HCT116 (cell line): Measurements from ENCODE around the gene TMTC1. TPM values are rescaled to one million over a fixed set of nuclear protein-coding genes. Genes with fewer than 3 reads are reported as not detected.
A peak's percentile ranks its signal among the peaks of the same experiment; 100 is the strongest.

ENCODE experiments used
- ATAC-seq: fragments of 200-7000 bp; cut with Tn5 transposase; 2 replicates; pipeline ENCODE4 v1.9.1; 2020; ENCODE audit warnings: mild to moderate bottlenecking, moderate library complexity
- BruUV-seq: library from RNA; stranded (reverse); fragments of 400-500 nt; replicated peaks from 2 replicates; lab custom pipeline; 2021; lab: Mats Ljungman, UMichigan
- CTCF ChIA-PET: fragments of 300-600 bp; sonication (Branson Sonifier 250); formaldehyde crosslinking; loops from one replicate; lab custom pipeline; 2021; ENCODE audit warnings: antibody characterized with exemption; lab: Charles Lee
- POLR2A ChIA-PET: fragments of 300-600, 350-600 bp; sonication (Branson Sonifier 250); formaldehyde crosslinking; loops from one replicate; lab custom pipeline; 2021; ENCODE audit warnings: antibody characterized with exemption; lab: Charles Lee
- RAD21 ChIA-PET, 2 experiments: fragments of 300-600 bp; sonication (Branson Sonifier 250); formaldehyde crosslinking; loops; one replicate each; lab custom pipeline; 2023; ENCODE audit warnings: low total read pairs in 2 of 2; ENCODE audit not compliant: uncharacterized antibody in 2 of 2, unreplicated experiment in 2 of 2, low non-redundant PET in 1 of 2; lab: Charles Lee
- DNase-seq: peaks from one replicate; pipeline ENCODE4 v3.0.0-alpha.2; 2010; ENCODE audit warnings: low read depth, low spot score
- H2AFZ ChIP-seq: fragments of 200-600 bp; shearing (Covaris generic), sonication (generic); 2 replicates; pipeline ENCODE4 v1.6.1; 2017; ENCODE audit warnings: low read depth, mixed run types, mixed read lengths, antibody characterized with exemption, low read length; ENCODE audit not compliant: poor library complexity, severe bottlenecking
- H3K27ac ChIP-seq: 2 replicates; pipeline ENCODE4 v1.5.1; 2012; ENCODE audit warnings: low read depth, low read length
- H3K27me3 ChIP-seq: fragments of 200-600 bp; sonication (generic); 2 replicates; pipeline ENCODE4 v1.6.1; 2016; ENCODE audit warnings: mixed run types, low read length, mixed read lengths; ENCODE audit not compliant: insufficient read depth
- H3K36me3 ChIP-seq, 2 experiments: fragments of 200-500 bp in 1 of 2; fragments of 200-600 bp in 1 of 2; sonication (Bioruptor generic) in 1 of 2; sonication (generic) in 1 of 2; 2 replicates each; pipeline versions ENCODE4 v1.5.1 to v1.6.1; 2014 to 2016; ENCODE audit warnings: low read length in 2 of 2, inconsistent platforms in 1 of 2, mixed read lengths in 1 of 2, mixed run types in 1 of 2; ENCODE audit not compliant: insufficient read depth in 2 of 2, control insufficient read depth in 1 of 2
- H3K4me1 ChIP-seq, 2 experiments: fragments of 200-600 bp in 1 of 2; sonication (generic) in 1 of 2; 2 replicates each; pipeline versions ENCODE4 v1.5.1 to v1.6.1; 2012 to 2017; ENCODE audit warnings: low read length in 2 of 2, inconsistent platforms in 1 of 2, mild to moderate bottlenecking in 1 of 2, mixed read lengths in 1 of 2, mixed run types in 1 of 2, moderate library complexity in 1 of 2; ENCODE audit not compliant: insufficient read depth in 2 of 2, control insufficient read depth in 1 of 2
- H3K4me2 ChIP-seq: fragments of 200-600 bp; sonication (generic); 2 replicates; pipeline ENCODE4 v1.6.1; 2017; ENCODE audit warnings: mixed run types, low read length, mixed read lengths
- H3K4me3 ChIP-seq, 2 experiments: fragments of 200-600 bp in 1 of 2; sonication (generic) in 1 of 2; replicated peaks in 1 of 2; 2 replicates each; pipeline ENCODE4 v1.5.1; 2011 to 2016; ENCODE audit warnings: low read length in 2 of 2, control low read depth in 1 of 2, low read depth in 1 of 2, mild to moderate bottlenecking in 1 of 2, mixed read lengths in 1 of 2, mixed run types in 1 of 2
- H3K79me2 ChIP-seq: fragments of 200-600 bp; sonication (generic); 2 replicates; pipeline ENCODE4 v1.6.1; 2017; ENCODE audit warnings: mild to moderate bottlenecking, mixed run types, low read length, moderate library complexity, mixed read lengths; ENCODE audit not compliant: insufficient read depth
- H3K9ac ChIP-seq: fragments of 200-600 bp; sonication (generic); 2 replicates; pipeline ENCODE4 v1.6.1; 2016; ENCODE audit warnings: low read length, mixed read lengths
- H3K9me2 ChIP-seq: fragments of 200-600 bp; sonication (generic), shearing (Covaris generic); 2 replicates; pipeline ENCODE4 v1.6.1; 2017; ENCODE audit warnings: mixed run types, mild to moderate bottlenecking, moderate library complexity; ENCODE audit not compliant: insufficient read depth
- H3K9me3 ChIP-seq, 2 experiments: fragments of 200-500 bp in 1 of 2; fragments of 200-600 bp in 1 of 2; sonication (Bioruptor generic) in 1 of 2; sonication (generic) in 1 of 2; 2 replicates each; pipeline ENCODE4 v1.6.1; 2014 to 2017; ENCODE audit warnings: low read length in 2 of 2, mixed read lengths in 2 of 2, inconsistent platforms in 1 of 2, low read depth in 1 of 2, mild to moderate bottlenecking in 1 of 2, mixed run types in 1 of 2, moderate library complexity in 1 of 2; ENCODE audit not compliant: control insufficient read depth in 1 of 2, insufficient read depth in 1 of 2
- H4K20me1 ChIP-seq: fragments of 200-600 bp; sonication (generic), shearing (Covaris generic); 2 replicates; pipeline ENCODE4 v1.6.1; 2017; ENCODE audit warnings: mixed run types, mild to moderate bottlenecking, moderate library complexity; ENCODE audit not compliant: insufficient read depth
- ATF3 ChIP-seq: IDR thresholded peaks from 2 replicates; pipeline ENCODE4 v1.6.1; 2012
- CEBPB ChIP-seq: IDR thresholded peaks from 2 replicates; pipeline ENCODE4 v1.6.1; 2012; ENCODE audit warnings: low read depth
- CTCF ChIP-seq, 3 experiments: fragments of 200-600 bp in 1 of 3; sonication (generic) in 1 of 3; IDR thresholded peaks in 2 of 3; conservative IDR thresholded peaks in 1 of 3; 2 replicates each; pipeline ENCODE4 v1.5.1; 2012 to 2017; ENCODE audit warnings: low read depth in 2 of 3, low read length in 2 of 3, antibody characterized with exemption in 1 of 3, borderline replicate concordance in 1 of 3, control low read depth in 1 of 3, mild to moderate bottlenecking in 1 of 3, mixed read lengths in 1 of 3, mixed run types in 1 of 3, moderate library complexity in 1 of 3; ENCODE audit not compliant: insufficient read depth in 1 of 3
- EGR1 ChIP-seq: IDR thresholded peaks from 2 replicates; pipeline ENCODE4 v1.6.1; 2012; ENCODE audit warnings: low read depth
- EZH2 ChIP-seq: fragments of 200-600 bp; sonication (generic); IDR thresholded peaks from 2 replicates; pipeline ENCODE4 v1.6.1; 2017; ENCODE audit warnings: antibody characterized with exemption, mixed run types
- EZH2phosphoT487 ChIP-seq: fragments of 200-600 bp; IDR thresholded peaks from 2 replicates; pipeline ENCODE4 v1.6.1; 2018; ENCODE audit warnings: antibody characterized with exemption, borderline replicate concordance
- FOSL1 ChIP-seq: IDR thresholded peaks from 2 replicates; pipeline ENCODE4 v1.6.1; 2012; ENCODE audit warnings: low read depth
- POLR2AphosphoS5 ChIP-seq: IDR thresholded peaks from 2 replicates; pipeline ENCODE4 v1.6.1; 2011; ENCODE audit warnings: mild to moderate bottlenecking, low read depth, low read length, moderate library complexity
- RAD21 ChIP-seq: IDR thresholded peaks from 2 replicates; pipeline ENCODE4 v1.6.1; 2012; ENCODE audit warnings: low read depth, mild to moderate bottlenecking
- SIN3A ChIP-seq: IDR thresholded peaks from 2 replicates; pipeline ENCODE4 v1.6.1; 2012; ENCODE audit warnings: low read depth
- SP1 ChIP-seq: IDR thresholded peaks from 2 replicates; pipeline ENCODE4 v1.6.1; 2012; ENCODE audit warnings: low read depth
- SRF ChIP-seq: IDR thresholded peaks from 2 replicates; pipeline ENCODE4 v1.6.1; 2012; ENCODE audit warnings: low read depth
- TCF7L2 ChIP-seq: IDR thresholded peaks from 2 replicates; pipeline ENCODE4 v1.7.0; 2011; ENCODE audit warnings: borderline replicate concordance, inconsistent platforms; ENCODE audit not compliant: insufficient read depth, insufficient read length; ENCODE audit errors: extremely low read depth
- YY1 ChIP-seq: IDR thresholded peaks from 2 replicates; pipeline ENCODE4 v1.6.1; 2011; ENCODE audit warnings: low read length, low read depth, moderate library complexity, mild to moderate bottlenecking; ENCODE audit not compliant: insufficient replicate concordance; ENCODE audit errors: extremely low read depth
- ZBTB33 ChIP-seq: IDR thresholded peaks from 2 replicates; pipeline ENCODE4 v1.6.1; 2011; ENCODE audit warnings: mild to moderate bottlenecking, low read length, moderate library complexity; ENCODE audit not compliant: insufficient replicate concordance; ENCODE audit errors: extremely low read depth
- ZFX ChIP-seq: fragments of 450-650 bp; IDR thresholded peaks from 2 replicates; pipeline ENCODE4 v1.6.1; 2017
- intact Hi-C: fragments of 100-400 bp; cut with micrococcal nuclease; formaldehyde crosslinking; loops from 2 replicates; pipeline ENCODE4 v1.10.0; 2022
- total RNA-seq: library from RNA; stranded (reverse); gene quantifications from one replicate; pipeline ENCODE4 v1.2.1, GENCODE V29; 2021; ENCODE audit not compliant: unreplicated experiment

Gene TMTC1
- total RNA-seq, 1 experiment from 2014 or later: 2.0 TPM

DNA sequence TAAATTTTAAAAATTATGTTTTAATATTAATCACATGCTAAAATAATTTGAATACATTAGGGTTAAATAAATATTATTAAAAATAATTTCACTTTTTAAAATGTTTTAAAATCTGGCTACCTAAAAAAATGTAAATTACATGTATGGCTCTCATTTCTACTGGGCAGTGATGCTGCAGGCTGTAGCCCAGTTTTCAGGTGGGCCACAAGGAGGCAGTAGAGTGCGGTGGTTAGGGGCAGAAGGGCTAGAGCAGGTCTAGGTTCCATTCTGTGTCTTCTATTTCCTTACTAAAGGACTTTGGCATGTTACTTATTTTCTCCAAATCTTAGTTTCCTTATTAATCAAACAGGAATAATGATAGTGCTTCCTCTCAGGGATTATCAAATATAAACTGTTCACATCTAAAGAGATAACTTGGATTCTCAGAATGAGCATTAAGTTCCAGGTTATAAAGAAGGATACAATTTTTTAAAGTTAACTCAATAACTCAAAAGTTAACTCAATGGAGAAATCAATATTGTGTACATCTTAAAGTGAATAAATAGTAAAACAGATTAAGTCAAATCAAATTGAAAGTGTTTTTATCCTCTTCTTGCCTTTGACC is 231.3 kb downstream of the TMTC1 start:
- ChIA-PET RAD21 (no interaction called here), POLR2A (no interaction called here), CTCF (interaction anchor here (0.7 to 1.2 kb wide), 5 partner anchors 9 to 888 kb away, joined by 3 to 5 read pairs (median 4); no protein-coding TSS in a partner anchor)
- no peaks in the 10 kb centered on the region for H3K36me3 ChIP-seq
- H2AFZ ChIP-seq: no peak overlapping the region
- ATAC-seq (peak; percentile 93), DNase-seq (peak; percentile 22)
- no peaks in the 10 kb centered on the region for H4K20me1 ChIP-seq
- no TSS peak for BruUV-seq
- intact Hi-C loops: loop anchor here (1.0 to 2.0 kb wide), 3 partner anchors 337 to 734 kb away; no protein-coding TSS in a partner anchor
- no peaks in the 10 kb centered on the region for H3K9me3 ChIP-seq
- no peaks in the 10 kb centered on the region for H3K27me3 ChIP-seq
- no peaks in the 10 kb centered on the region for H3K4me1 ChIP-seq
- H3K4me3 ChIP-seq: no peak overlapping the region
- H3K9me2 ChIP-seq: no peaks in the 10 kb centered on the region
- no peaks in the 10 kb centered on the region for H3K79me2 ChIP-seq
- no peak overlapping the region for H3K4me2 ChIP-seq
- H3K27ac ChIP-seq: no peak overlapping the region
- peak; percentile 79 for TF ChIP-seq RAD21
- TF ChIP-seq SP1: no peak
- peak; percentile 47 to 92 (median 81); a peak in 5 of 6 replicates for TF ChIP-seq CTCF (IDR thresholded peaks at IDR 0.05 in 2 of 3, conservative IDR thresholded peaks at IDR 0.05 in 1 of 3; ENCODE audit: borderline replicate concordance in 1 of 3, insufficient read depth in 1 of 3, low read depth in 2 of 3, low read length in 2 of 3)
- H3K9ac ChIP-seq: no peak overlapping the region

GRCh38 chr12:29551812-29552211 is 231.9 kb downstream of the TMTC1 start:
- Histone ChIP-seq H3K9me2 (no peaks in the 10 kb centered on the region), H3K9me3 (no peaks in the 10 kb centered on the region), H4K20me1 (no peaks in the 10 kb centered on the region), H3K36me3 (no peaks in the 10 kb centered on the region), H3K9ac (no peak overlapping the region), H3K27ac (no peak overlapping the region), H3K4me3 (no peak overlapping the region), H3K27me3 (no peaks in the 10 kb centered on the region), H3K4me2 (no peak overlapping the region), H3K79me2 (no peaks in the 10 kb centered on the region), H2AFZ (no peak overlapping the region), H3K4me1 (no peaks in the 10 kb centered on the region)
- ATAC-seq (no peak), DNase-seq (no peak)
- no TSS peak for BruUV-seq
- CTCF ChIA-PET: interaction anchor here (1.2 kb wide), 2 partner anchors 338 to 889 kb away, joined by 4 to 5 read pairs; no protein-coding TSS in a partner anchor
- POLR2A ChIA-PET: no interaction called here
- intact Hi-C loops: loop anchor here (1.0 to 2.0 kb wide), 3 partner anchors 337 to 734 kb away; no protein-coding TSS in a partner anchor
- RAD21 ChIA-PET: no interaction called here
- TF ChIP-seq EGR1 (no peak), EZH2 (no peak), EZH2phosphoT487 (no peak), ZFX (no peak), CEBPB (no peak), YY1 (no peak), TCF7L2 (no peak), FOSL1 (no peak), ATF3 (no peak), ZBTB33 (no peak), SIN3A (no peak), POLR2AphosphoS5 (no peak), RAD21 (no peak), SRF (no peak)
